Esophagus squamous epithelium (tissue), 4 donors: ENCODE results near the gene SLC31A2.

Experiments used
- POLR2A ChIP-seq, 4 donors: fragments of 450-650 bp; IDR thresholded peaks; one replicate each; pipeline ENCODE4 v1.6.1; 2017; ENCODE audit warnings: antibody characterized with exemption in 4 of 4, mild to moderate bottlenecking in 4 of 4, moderate library complexity in 3 of 4
- TF ChIP-seq, protein P1 (sequence below), 6 experiments: fragments of 450-650 bp in 4 of 6; fragments of 200-600 bp in 2 of 6; sonication (generic) in 2 of 6; IDR thresholded peaks; one replicate each; pipeline ENCODE4 v1.5.1; 2016 to 2019; ENCODE audit warnings: antibody characterized with exemption in 6 of 6, mild to moderate bottlenecking in 4 of 6, moderate library complexity in 4 of 6

DNA sequence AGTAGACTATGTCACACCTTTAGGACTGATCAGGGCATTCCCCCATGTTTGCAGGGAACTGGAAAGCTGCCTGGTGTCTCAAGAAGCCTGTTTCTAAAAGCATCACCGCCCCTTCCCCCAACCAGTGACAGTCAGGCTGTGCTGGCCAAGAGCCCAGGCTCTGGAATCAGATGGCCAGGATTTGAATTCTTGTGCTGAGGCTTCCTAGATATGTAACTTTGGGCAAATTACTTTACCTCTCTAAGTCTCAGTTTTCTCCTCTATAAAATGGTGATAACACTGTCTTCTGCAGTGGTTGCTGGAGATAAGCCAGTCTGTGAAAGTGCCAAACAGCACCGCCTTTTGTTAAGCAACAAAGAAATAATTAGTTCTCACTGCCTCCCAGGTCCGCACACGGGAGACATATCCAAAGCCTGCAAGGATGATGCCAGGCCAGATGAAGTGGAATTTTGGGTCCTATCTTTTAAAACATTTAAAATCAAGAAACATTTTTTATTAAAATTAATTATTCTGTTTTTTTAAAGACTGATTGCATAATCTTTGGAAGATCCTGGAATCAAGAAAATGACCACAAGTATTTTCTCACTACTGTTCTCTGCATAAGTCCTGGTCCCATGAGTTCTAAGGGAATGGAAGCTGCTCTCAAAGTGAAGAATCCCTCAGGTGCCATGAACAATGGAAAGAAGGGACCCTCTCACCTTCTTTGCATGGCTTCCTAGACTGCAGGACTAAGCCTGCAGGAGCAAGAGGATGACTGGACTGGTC is 13.9 kb downstream of the SLC31A2 start:
- no peak for TF ChIP-seq POLR2A (IDR thresholded peaks at IDR 0.05)
- TF ChIP-seq, protein P1, sequence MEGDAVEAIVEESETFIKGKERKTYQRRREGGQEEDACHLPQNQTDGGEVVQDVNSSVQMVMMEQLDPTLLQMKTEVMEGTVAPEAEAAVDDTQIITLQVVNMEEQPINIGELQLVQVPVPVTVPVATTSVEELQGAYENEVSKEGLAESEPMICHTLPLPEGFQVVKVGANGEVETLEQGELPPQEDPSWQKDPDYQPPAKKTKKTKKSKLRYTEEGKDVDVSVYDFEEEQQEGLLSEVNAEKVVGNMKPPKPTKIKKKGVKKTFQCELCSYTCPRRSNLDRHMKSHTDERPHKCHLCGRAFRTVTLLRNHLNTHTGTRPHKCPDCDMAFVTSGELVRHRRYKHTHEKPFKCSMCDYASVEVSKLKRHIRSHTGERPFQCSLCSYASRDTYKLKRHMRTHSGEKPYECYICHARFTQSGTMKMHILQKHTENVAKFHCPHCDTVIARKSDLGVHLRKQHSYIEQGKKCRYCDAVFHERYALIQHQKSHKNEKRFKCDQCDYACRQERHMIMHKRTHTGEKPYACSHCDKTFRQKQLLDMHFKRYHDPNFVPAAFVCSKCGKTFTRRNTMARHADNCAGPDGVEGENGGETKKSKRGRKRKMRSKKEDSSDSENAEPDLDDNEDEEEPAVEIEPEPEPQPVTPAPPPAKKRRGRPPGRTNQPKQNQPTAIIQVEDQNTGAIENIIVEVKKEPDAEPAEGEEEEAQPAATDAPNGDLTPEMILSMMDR (IDR thresholded peaks at IDR 0.05) = no peak
